ENCODE data around the gene VLDLR.

DNA sequence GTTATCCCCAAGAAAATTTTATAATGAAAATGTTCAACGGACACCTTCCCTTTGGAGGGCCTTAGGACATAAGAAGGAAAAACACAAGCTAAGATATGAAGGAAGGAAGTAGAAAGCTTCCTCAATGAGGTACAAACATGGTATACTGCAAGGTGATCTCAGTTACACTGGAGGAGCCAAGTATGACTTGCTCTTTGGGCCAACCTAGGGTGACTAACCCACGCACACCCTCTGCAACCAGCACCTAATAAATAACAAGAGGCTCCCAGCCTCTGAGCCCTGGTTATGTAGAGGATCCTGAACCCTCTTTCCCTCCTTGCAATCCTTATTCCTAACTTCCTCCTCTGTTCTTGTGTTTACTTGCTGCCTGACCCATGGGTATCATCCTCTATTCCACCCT is 57.4 kb downstream of the VLDLR start:
- no peak for TF ChIP-seq EZH2 (IDR thresholded peaks at IDR 0.05; ENCODE audit: borderline replicate concordance)
- no peak for TF ChIP-seq EZH2phosphoT487 (IDR thresholded peaks at IDR 0.05; ENCODE audit: low read depth, severe bottlenecking, unreplicated experiment)

All from hepatocyte (in vitro differentiated cells).